ENCODE results near the gene OR51F1.

GRCh38 chr11:4798427-4799183 lies 28.9 kb upstream of the OR51F1 start:
- no peak for TF ChIP-seq CTCF (conservative IDR thresholded peaks at IDR 0.05; ENCODE audit: low read length)
- no peak for TF ChIP-seq EZH2phosphoT487 (IDR thresholded peaks at IDR 0.05; ENCODE audit: borderline replicate concordance, low read depth, low read length)

All from OCI-LY7 (cell line).